H1 (cell line): ENCODE measurements around the gene SIGLEC11. TPM values are rescaled to one million over a fixed set of nuclear protein-coding genes. Genes with fewer than 3 reads are reported as not detected.

ENCODE experiments used
- CTCF ChIA-PET: fragments of 300-600 bp; sonication (Branson Sonifier 250); formaldehyde crosslinking; loops from one replicate; lab custom pipeline; 2021; ENCODE audit not compliant: partially characterized antibody; lab: Charles Lee
- POLR2A ChIA-PET: fragments of 300-600 bp; sonication (Branson Sonifier 250); formaldehyde crosslinking; loops from one replicate; lab custom pipeline; 2021; ENCODE audit warnings: inconsistent platforms; ENCODE audit not compliant: partially characterized antibody; lab: Charles Lee
- DNase-seq, 2 experiments: peaks; one replicate each; pipeline versions ENCODE4 v3.0.0 to v3.0.0-alpha.2; 2010 to 2022; ENCODE audit warnings: low spot score in 2 of 2, low read depth in 1 of 2, mixed read lengths in 1 of 2
- FAIRE-seq: peaks from 2 replicates; lab custom pipeline; 2011; peaks lifted over from hg19 to GRCh38; lab: Jason Lieb, UNC
- H2AFZ ChIP-seq: 2 replicates; pipeline ENCODE4 v1.8.1; 2012; ENCODE audit warnings: low read length, inconsistent platforms
- H2AK5ac ChIP-seq: 2 replicates; pipeline ENCODE4 v1.6.1; 2013; ENCODE audit warnings: low read depth, low read length
- H2BK120ac ChIP-seq: replicated peaks from 2 replicates; pipeline ENCODE3; 2013; ENCODE audit warnings: low read depth, low read length, inconsistent platforms
- H2BK12ac ChIP-seq: 2 replicates; pipeline ENCODE4 v1.6.1; 2013; ENCODE audit warnings: low read depth, low read length
- H2BK15ac ChIP-seq: 2 replicates; pipeline ENCODE4 v1.6.1; 2013; ENCODE audit warnings: low read length
- H2BK20ac ChIP-seq: 2 replicates; pipeline ENCODE4 v1.6.1; 2013; ENCODE audit warnings: low read length
- H2BK5ac ChIP-seq: 2 replicates; pipeline ENCODE4 v1.6.1; 2013; ENCODE audit warnings: low read depth, low read length
- H3K14ac ChIP-seq: 2 replicates; pipeline ENCODE4 v1.6.1; 2013; ENCODE audit warnings: inconsistent platforms; ENCODE audit not compliant: insufficient read length
- H3K18ac ChIP-seq: 2 replicates; pipeline ENCODE4 v1.6.1; 2013; ENCODE audit warnings: low read length; ENCODE audit errors: extremely low read depth
- H3K23ac ChIP-seq: 2 replicates; pipeline ENCODE4 v1.6.1; 2013; ENCODE audit warnings: inconsistent platforms; ENCODE audit not compliant: insufficient read length
- H3K23me2 ChIP-seq: 2 replicates; pipeline ENCODE4 v1.6.1; 2013; ENCODE audit warnings: low read depth, low read length
- H3K27ac ChIP-seq: 2 replicates; pipeline ENCODE4 v1.6.1; 2011; ENCODE audit warnings: low read depth, low read length, inconsistent platforms
- H3K27me3 ChIP-seq, 4 experiments: replicated peaks in 1 of 4; 1 replicate in 1 of 4; 2 replicates in 3 of 4; pipeline versions ENCODE4 v1.6.1 to v1.8.1; 2011 to 2013; ENCODE audit warnings: low read length in 3 of 4, mild to moderate bottlenecking in 3 of 4, inconsistent platforms in 2 of 4, mixed read lengths in 2 of 4, moderate library complexity in 1 of 4; ENCODE audit not compliant: control insufficient read depth in 3 of 4, insufficient read depth in 3 of 4; ENCODE audit errors: extremely low read depth in 1 of 4
- H3K36me3 ChIP-seq, 4 experiments: 2 replicates each; pipeline versions ENCODE4 v1.6.1 to v1.8.1; 2011 to 2013; ENCODE audit warnings: mild to moderate bottlenecking in 4 of 4, low read length in 3 of 4, moderate library complexity in 2 of 4, control low read depth in 1 of 4, inconsistent platforms in 1 of 4; ENCODE audit not compliant: insufficient read depth in 4 of 4, control insufficient read depth in 2 of 4
- H3K4ac ChIP-seq: replicated peaks from 2 replicates; pipeline ENCODE3; 2013; ENCODE audit warnings: low read length, low read depth, mixed read lengths, inconsistent platforms; ENCODE audit not compliant: insufficient read length
- H3K4me1 ChIP-seq, 4 experiments: replicated peaks in 1 of 4; 1 replicate in 1 of 4; 2 replicates in 3 of 4; pipeline versions ENCODE4 v1.6.1 to v1.8.1; 2011 to 2013; ENCODE audit warnings: low read length in 3 of 4, inconsistent platforms in 2 of 4, mixed read lengths in 1 of 4; ENCODE audit not compliant: insufficient read depth in 4 of 4, control insufficient read depth in 3 of 4
- H3K4me2 ChIP-seq, 2 experiments: 2 replicates each; pipeline versions ENCODE4 v1.6.1 to v1.8.1; 2011 to 2013; ENCODE audit warnings: low read depth in 2 of 2, low read length in 2 of 2, control low read depth in 1 of 2, inconsistent platforms in 1 of 2, mild to moderate bottlenecking in 1 of 2; ENCODE audit not compliant: insufficient read depth in 1 of 2
- H3K4me3 ChIP-seq, 4 experiments: fragments of 200-600, 300-600 bp in 1 of 4; sonication (generic), shearing (Covaris generic), sonication (Bioruptor Twin) in 1 of 4; 2 replicates each; pipeline versions ENCODE4 v1.5.1 to v1.8.1; 2011 to 2016; ENCODE audit warnings: low read length in 4 of 4, low read depth in 3 of 4, control low read depth in 2 of 4, inconsistent platforms in 2 of 4, mild to moderate bottlenecking in 2 of 4, mixed read lengths in 1 of 4, moderate library complexity in 1 of 4; ENCODE audit not compliant: insufficient read depth in 2 of 4; ENCODE audit errors: extremely low read depth in 1 of 4
- H3K56ac ChIP-seq: replicated peaks from 2 replicates; pipeline ENCODE3; 2013; ENCODE audit warnings: low read depth, mild to moderate bottlenecking, mixed read lengths, low read length, inconsistent platforms; ENCODE audit not compliant: insufficient read length
- H3K79me1 ChIP-seq: 2 replicates; pipeline ENCODE4 v1.6.1; 2013; ENCODE audit warnings: low read depth, low read length, control low read depth
- H3K79me2 ChIP-seq, 2 experiments: 2 replicates each; pipeline versions ENCODE4 v1.6.1 to v1.8.1; 2012 to 2013; ENCODE audit warnings: low read length in 2 of 2, mild to moderate bottlenecking in 2 of 2, inconsistent platforms in 1 of 2; ENCODE audit not compliant: insufficient read depth in 2 of 2, control insufficient read depth in 1 of 2
- H3K9ac ChIP-seq, 4 experiments: replicated peaks in 1 of 4; 1 replicate in 1 of 4; 2 replicates in 3 of 4; pipeline versions ENCODE4 v1.6.1 to v1.8.1; 2011 to 2013; ENCODE audit warnings: low read depth in 3 of 4, low read length in 3 of 4, control low read depth in 2 of 4, mild to moderate bottlenecking in 2 of 4, moderate library complexity in 2 of 4, inconsistent platforms in 1 of 4; ENCODE audit errors: extremely low read depth in 1 of 4
- H3K9me3 ChIP-seq, 2 experiments: 2 replicates each; pipeline versions ENCODE4 v1.6.1 to v1.8.1; 2012 to 2013; ENCODE audit warnings: mild to moderate bottlenecking in 2 of 2, moderate library complexity in 2 of 2, control low read depth in 1 of 2, inconsistent platforms in 1 of 2, low read depth in 1 of 2, low read length in 1 of 2, mixed read lengths in 1 of 2; ENCODE audit not compliant: insufficient read depth in 2 of 2
- H4K20me1 ChIP-seq, 2 experiments: replicated peaks in 1 of 2; 2 replicates each; pipeline versions ENCODE3 to v1.8.1; 2011 to 2013; ENCODE audit warnings: inconsistent platforms in 2 of 2, low read length in 2 of 2, mild to moderate bottlenecking in 1 of 2; ENCODE audit not compliant: insufficient read depth in 2 of 2, control insufficient read depth in 1 of 2
- H4K5ac ChIP-seq: 2 replicates; pipeline ENCODE4 v1.6.1; 2013; ENCODE audit warnings: low read length, low read depth, mixed read lengths, inconsistent platforms; ENCODE audit not compliant: insufficient read length
- H4K8ac ChIP-seq: 2 replicates; pipeline ENCODE4 v1.8.0; 2013; ENCODE audit warnings: mild to moderate bottlenecking, moderate library complexity, low read length, inconsistent platforms; ENCODE audit not compliant: insufficient read depth; ENCODE audit errors: extremely low read depth
- H4K91ac ChIP-seq: replicated peaks from 2 replicates; pipeline ENCODE3; 2013; ENCODE audit warnings: low read length, mixed read lengths, inconsistent platforms; ENCODE audit not compliant: insufficient read length
- CTBP2 ChIP-seq: IDR thresholded peaks from 2 replicates; pipeline ENCODE4 v1.7.0; 2011; ENCODE audit warnings: borderline replicate concordance, mild to moderate bottlenecking, moderate library complexity, mixed read lengths, low read length; ENCODE audit not compliant: insufficient read depth, insufficient read length
- EP300 ChIP-seq, 2 experiments: IDR thresholded peaks; 1 replicate in 1 of 2; 2 replicates in 1 of 2; pipeline ENCODE4 v1.6.1; 2011 to 2012; ENCODE audit warnings: low read depth in 2 of 2, low read length in 2 of 2, mild to moderate bottlenecking in 2 of 2, borderline replicate concordance in 1 of 2, inconsistent platforms in 1 of 2, moderate library complexity in 1 of 2
- EZH2 ChIP-seq: fragments of 200-600 bp; sonication (generic); IDR thresholded peaks from 2 replicates; pipeline ENCODE4 v1.7.1; 2012; ENCODE audit warnings: low read depth, mild to moderate bottlenecking, moderate library complexity, low read length, inconsistent platforms; ENCODE audit not compliant: severe bottlenecking
- GTF2F1 ChIP-seq: IDR thresholded peaks from 2 replicates; pipeline ENCODE4 v1.6.1; 2012; ENCODE audit warnings: low read depth, low read length, improper control_type of control experiment, borderline replicate concordance
- HDAC2 ChIP-seq, 2 experiments: fragments of 300-600 bp in 1 of 2; sonication (generic) in 1 of 2; IDR thresholded peaks; 2 replicates each; pipeline ENCODE4 v1.6.1; 2011 to 2012; ENCODE audit warnings: low read depth in 2 of 2, low read length in 2 of 2, mild to moderate bottlenecking in 2 of 2, moderate library complexity in 2 of 2, borderline replicate concordance in 1 of 2, inconsistent platforms in 1 of 2
- MAFK ChIP-seq: IDR thresholded peaks from 2 replicates; pipeline ENCODE4 v1.6.1; 2012; ENCODE audit warnings: low read depth, mild to moderate bottlenecking, improper control_type of control experiment, low read length
- MAX ChIP-seq: IDR thresholded peaks from 2 replicates; pipeline ENCODE4 v1.6.1; 2012; ENCODE audit warnings: inconsistent platforms
- RAD21 ChIP-seq, 2 experiments: IDR thresholded peaks in 1 of 2; conservative IDR thresholded peaks in 1 of 2; 2 replicates each; pipeline ENCODE4 v1.6.1; 2011; ENCODE audit warnings: low read depth in 2 of 2, low read length in 2 of 2, improper control_type of control experiment in 1 of 2, inconsistent platforms in 1 of 2, mild to moderate bottlenecking in 1 of 2, moderate library complexity in 1 of 2
- RNF2 ChIP-seq: fragments of 200-900, 300-1000 bp; sonication (generic); IDR thresholded peaks from 2 replicates; pipeline ENCODE4 v1.7.1; 2016; ENCODE audit warnings: borderline replicate concordance, low read depth, mild to moderate bottlenecking, antibody characterized with exemption, low read length; ENCODE audit not compliant: poor library complexity, severe bottlenecking; ENCODE audit errors: missing control alignments
- TCF12 ChIP-seq: IDR thresholded peaks from 2 replicates; pipeline ENCODE4 v1.6.1; 2011; ENCODE audit warnings: low read depth, mild to moderate bottlenecking, low read length
- WGBS, 2 experiments: shearing (Covaris generic) in 1 of 2; methylation state at CpG; one replicate each; pipeline versions ENCODE4 v1.1.6 to v1.1.7; 2013 to 2015; ENCODE audit warnings: low lambda C conversion rate in 2 of 2, mixed read lengths in 2 of 2, inconsistent platforms in 1 of 2, low coverage in 1 of 2, missing lambda C conversion rate in 1 of 2; ENCODE audit not compliant: insufficient replicate concordance in 2 of 2, insufficient coverage in 1 of 2, insufficient read length in 1 of 2; ENCODE audit errors: extremely low coverage in 1 of 2, missing lambda C conversion rate in 1 of 2; 5-methylcytosine and 5-hydroxymethylcytosine counted together
- polyA plus RNA-seq, 7 experiments: library from polyadenylated mRNA; depleted of rRNA in 3 of 7; stranded (reverse) in 5 of 7; unstranded in 2 of 7; fragments of >200 nt in 5 of 7; fragments of 200-250 nt in 2 of 7; gene quantifications; 1 replicate in 5 of 7; 2 replicates in 1 of 7; 4 replicates in 1 of 7; pipeline versions ENCODE4 v1.2.1 to v1.2.3, GENCODE V29; 2011 to 2013; ENCODE audit warnings: missing spikeins in 2 of 7, mixed read lengths in 2 of 7
- total RNA-seq: library from RNA; stranded (reverse); fragmentation: NEBNext Ultra II Directional; extraction: Animal tissue kit (Norgen Biotek cat#: 25700); gene quantifications from 2 replicates; pipeline ENCODE4 v1.2.1, GENCODE V29; 2021

The SIGLEC11 gene
- total and polyA plus RNA-seq, 2 of the 8 experiments (the other 6 are each of a cell fraction or from before 2014, with no cell fraction given) = 0.18 TPM; not detected in 1

- no peak overlapping the region for H3K4me3 ChIP-seq
- H3K18ac ChIP-seq = no peak overlapping the region
- no peaks in the 10 kb centered on the region for H3K23me2 ChIP-seq
- no peak overlapping the region for H3K9ac ChIP-seq
- H3K23ac ChIP-seq = no peak overlapping the region
- FAIRE-seq (no peak), DNase-seq (no peak)
- 91% methylated on average over 10 of the region's 10 CpGs; no CpG with 5 or more reads in 1 of the 2 experiments for WGBS, 2 experiments
- peaks cover 0 to 3% of the 10 kb centered on the region in 2 experiments for H4K20me1 ChIP-seq
- no peaks in the 10 kb centered on the region for H3K79me2 ChIP-seq
- no peak overlapping the region for H4K5ac ChIP-seq
- no peaks in the 10 kb centered on the region for H3K4me1 ChIP-seq
- ChIA-PET POLR2A (no interaction called here), CTCF (interaction anchor here (0.8 to 1.0 kb wide), 2 partner anchors 15 to 22 kb away, joined by 3 read pairs; no protein-coding TSS in a partner anchor)
- no peaks in the 10 kb centered on the region; a peak in 1 of 4 replicates for H3K9me3 ChIP-seq
- no peak overlapping the region for H2BK12ac ChIP-seq
- no peak overlapping the region for H4K8ac ChIP-seq
- H2BK120ac ChIP-seq = no peak overlapping the region
- H2BK5ac ChIP-seq = no peak overlapping the region
- H2AK5ac ChIP-seq = no peak overlapping the region
- no peak overlapping the region for H3K4me2 ChIP-seq
- no peak overlapping the region for H3K4ac ChIP-seq
- H3K56ac ChIP-seq = no peak overlapping the region
- no peak overlapping the region for H2BK20ac ChIP-seq
- no peaks in the 10 kb centered on the region for H3K27me3 ChIP-seq
- H2AFZ ChIP-seq = no peak overlapping the region
- H3K14ac ChIP-seq = no peak overlapping the region
- H2BK15ac ChIP-seq = no peak overlapping the region
- H3K79me1 ChIP-seq = no peaks in the 10 kb centered on the region
- H4K91ac ChIP-seq = no peak overlapping the region
- no peak overlapping the region for H3K27ac ChIP-seq
- H3K36me3 ChIP-seq = peaks cover 3 to 8% (median 4%) of the 10 kb centered on the region in 4 experiments; a peak in 4 of 8 replicates
- no peak for TF ChIP-seq MAX
- TF ChIP-seq EP300 (IDR thresholded peaks at IDR 0.05; ENCODE audit: borderline replicate concordance in 1 of 2, low read depth in 2 of 2, low read length in 2 of 2) = no peak
- TF ChIP-seq GTF2F1 = no peak
- no peak for TF ChIP-seq MAFK
- TF ChIP-seq RAD21 (IDR thresholded peaks at IDR 0.05 in 1 of 2, conservative IDR thresholded peaks at IDR 0.05 in 1 of 2; ENCODE audit: low read depth in 2 of 2, low read length in 2 of 2) = no peak
- no peak for TF ChIP-seq CTBP2
- TF ChIP-seq RNF2 = no peak
- TF ChIP-seq HDAC2 (IDR thresholded peaks at IDR 0.05; ENCODE audit: borderline replicate concordance in 1 of 2, low read depth in 2 of 2, low read length in 2 of 2) = no peak
- TF ChIP-seq TCF12 = no peak
- TF ChIP-seq EZH2 = no peak
These were observed 46.2 kb upstream of the SIGLEC11 start for GRCh38 chr19:50007170-50007569.
